K562 (cell line): ENCODE data around the gene SLC7A5. TPM values are rescaled to one million over a fixed set of nuclear protein-coding genes. Genes with fewer than 3 reads are reported as not detected.
A peak's percentile ranks its signal among the peaks of the same experiment; 100 is the strongest.

ENCODE experiments used
- ATAC-seq: fragments of 200-7000 bp; cut with Tn5 transposase; 3 replicates; pipeline ENCODE4 v1.9.1; 2020; ENCODE audit warnings: moderate library complexity
- BruUV-seq: library from RNA; stranded (reverse); fragments of 400-500 nt; replicated peaks from 2 replicates; lab custom pipeline; 2021; lab: Mats Ljungman, UMichigan
- CTCF ChIA-PET: fragments of 300-600 bp; formaldehyde crosslinking; extraction: SDS; loops from one replicate; lab custom pipeline; 2021; ENCODE audit warnings: low intra/inter-chr PET ratio; lab: Yijun Ruan, JAX
- POLR2A ChIA-PET: fragments of 300-600, 350-650 bp; sonication (Branson Sonifier 250); formaldehyde crosslinking; extraction: SDS; loops from one replicate; lab custom pipeline; 2021; ENCODE audit warnings: antibody characterized with exemption, inconsistent platforms; lab: Yijun Ruan, JAX
- DNase-seq, 4 experiments: peaks; one replicate each; pipeline versions ENCODE4 v3.0.0 to v3.0.0-alpha.2; 2011 to 2018; ENCODE audit warnings: low spot score in 3 of 4, mixed read lengths in 3 of 4; ENCODE audit errors: extremely low read depth in 1 of 4
- FAIRE-seq: peaks from 2 replicates; lab custom pipeline; 2011; peaks lifted over from hg19 to GRCh38; lab: Jason Lieb, UNC
- H2AFZ ChIP-seq: 2 replicates; pipeline ENCODE4 v1.6.0; 2011; ENCODE audit warnings: low read depth, low read length, control low read depth, inconsistent platforms
- H3K27ac ChIP-seq: fragments of 200-600 bp; 3 replicates; pipeline ENCODE4 v1.8.0; 2011; ENCODE audit warnings: low read depth, mild to moderate bottlenecking, control low read depth, inconsistent platforms, low read length, moderate library complexity, mixed read lengths; ENCODE audit errors: extremely low read depth
- H3K27me3 ChIP-seq, 2 experiments: fragments of 300-600 bp in 1 of 2; 2 replicates in 1 of 2; 3 replicates in 1 of 2; pipeline versions ENCODE4 v1.6.0 to v1.8.0; 2011; ENCODE audit warnings: inconsistent platforms in 2 of 2, low read length in 2 of 2, mild to moderate bottlenecking in 1 of 2, mixed read lengths in 1 of 2, moderate library complexity in 1 of 2; ENCODE audit not compliant: control insufficient read depth in 2 of 2, insufficient read depth in 2 of 2
- H3K36me3 ChIP-seq: fragments of 300-600 bp; 3 replicates; pipeline ENCODE4 v1.8.0; 2011; ENCODE audit warnings: mild to moderate bottlenecking, low read length, inconsistent platforms; ENCODE audit not compliant: control insufficient read depth, insufficient read depth
- H3K4me1 ChIP-seq, 2 experiments: fragments of 200-600 bp in 1 of 2; replicated peaks in 1 of 2; 2 replicates in 1 of 2; 3 replicates in 1 of 2; pipeline versions ENCODE4 v1.5.1 to v1.8.0; 2011; ENCODE audit warnings: inconsistent platforms in 2 of 2, low read length in 2 of 2, mild to moderate bottlenecking in 1 of 2, mixed read lengths in 1 of 2, moderate library complexity in 1 of 2; ENCODE audit not compliant: control insufficient read depth in 2 of 2, insufficient read depth in 2 of 2
- H3K4me2 ChIP-seq: 2 replicates; pipeline ENCODE4 v1.6.1; 2011; ENCODE audit warnings: low read length, control low read depth, inconsistent platforms, mixed read lengths; ENCODE audit not compliant: insufficient read depth
- H3K4me3 ChIP-seq: fragments of 200-600 bp; sonication (generic), shearing (Covaris generic); 2 replicates; pipeline ENCODE4 v1.5.1; 2016; ENCODE audit warnings: control low read depth, inconsistent platforms
- H3K79me2 ChIP-seq: fragments of 200-600 bp; 3 replicates; pipeline ENCODE4 v1.8.0; 2011; ENCODE audit warnings: low read length, inconsistent platforms; ENCODE audit not compliant: control insufficient read depth, insufficient read depth
- H3K9ac ChIP-seq, 2 experiments: 2 replicates each; pipeline versions ENCODE4 v1.6.0 to v1.6.1; 2011; ENCODE audit warnings: low read depth in 2 of 2, low read length in 2 of 2, control low read depth in 1 of 2, inconsistent platforms in 1 of 2, mild to moderate bottlenecking in 1 of 2, mixed read lengths in 1 of 2; ENCODE audit not compliant: insufficient read depth in 1 of 2
- H3K9me1 ChIP-seq: one replicate; pipeline ENCODE4 v1.6.0; 2011; ENCODE audit warnings: inconsistent platforms, mild to moderate bottlenecking, low read length, moderate library complexity; ENCODE audit not compliant: control insufficient read depth, insufficient read depth
- H3K9me3 ChIP-seq: replicated peaks from 2 replicates; pipeline ENCODE4 v1.5.1; 2011; ENCODE audit warnings: low read depth, low read length, inconsistent platforms; ENCODE audit not compliant: control insufficient read depth, insufficient read depth
- H4K20me1 ChIP-seq: replicated peaks from 2 replicates; pipeline ENCODE4 v1.6.1; 2011; ENCODE audit warnings: low read length, inconsistent platforms, mixed read lengths; ENCODE audit not compliant: control insufficient read depth, insufficient read depth
- BMI1 ChIP-seq: fragments of 150-350 bp; IDR thresholded peaks from 2 replicates; pipeline ENCODE4 v1.6.1; 2014; ENCODE audit warnings: low read length
- ELK3 ChIP-seq: fragments of 450-650 bp; formaldehyde crosslinking; IDR thresholded peaks from 2 replicates; pipeline ENCODE4 v1.4.0; 2020; ENCODE audit warnings: mild to moderate bottlenecking
- MAZ ChIP-seq, 2 experiments: fragments of 450-650 bp in 1 of 2; sonication (generic) in 1 of 2; formaldehyde crosslinking; IDR thresholded peaks in 1 of 2; conservative IDR thresholded peaks in 1 of 2; 2 replicates each; pipeline versions ENCODE4 v1.4.0 to v1.5.0; 2020; ENCODE audit warnings: mild to moderate bottlenecking in 1 of 2, missing genetic modification reagents in 1 of 2
- MYNN ChIP-seq, 2 experiments: sonication (generic); formaldehyde crosslinking in 1 of 2; IDR thresholded peaks; 2 replicates each; pipeline versions ENCODE4 v1.5.0 to v1.6.1; 2016 to 2020; ENCODE audit warnings: antibody characterized with exemption in 1 of 2, missing genetic modification reagents in 1 of 2
- NCOA1 ChIP-seq: fragments of 450-650 bp; IDR thresholded peaks from 2 replicates; pipeline ENCODE4 v1.6.1; 2016; ENCODE audit warnings: low read depth
- POLR2AphosphoS2 ChIP-seq: IDR thresholded peaks from 2 replicates; pipeline ENCODE4 v1.6.1; 2012; ENCODE audit warnings: low read length, improper control_type of control experiment
- POLR2G ChIP-seq: fragments of 200-400 bp; formaldehyde crosslinking; IDR thresholded peaks from 2 replicates; pipeline ENCODE4 v1.6.1; 2017; ENCODE audit warnings: low read depth, mild to moderate bottlenecking, antibody characterized with exemption, low read length, moderate library complexity
- RNF2 ChIP-seq: sonication (generic); IDR thresholded peaks from 2 replicates; pipeline ENCODE4 v1.6.1; 2016
- SAFB ChIP-seq: fragments of 200-400 bp; formaldehyde crosslinking; IDR thresholded peaks from 2 replicates; pipeline ENCODE4 v1.6.1; 2017; ENCODE audit warnings: low read depth, low read length, borderline replicate concordance
- TRIM28 ChIP-seq: fragments of 450-650 bp; IDR thresholded peaks from 2 replicates; pipeline ENCODE4 v1.6.1; 2017
- ZNF140 ChIP-seq: fragments of 250-450 bp; sonication (Bioruptor Pico); IDR thresholded peaks from 2 replicates; pipeline ENCODE4 v1.8.0; 2021; ENCODE audit warnings: moderate library complexity, mild to moderate bottlenecking, inconsistent platforms
- ZNF76 ChIP-seq: fragments of 250-450 bp; sonication (Bioruptor Pico); IDR thresholded peaks from 2 replicates; pipeline ENCODE4 v1.4.0; 2020; ENCODE audit warnings: mild to moderate bottlenecking, moderate library complexity, borderline replicate concordance
- ZNF830 ChIP-seq: fragments of 250-450 bp; sonication (Bioruptor Pico); IDR thresholded peaks from 2 replicates; pipeline ENCODE4 v1.5.0; 2021; ENCODE audit warnings: mild to moderate bottlenecking
- WGBS: fragments of 100-300 bp; shearing (Covaris generic); methylation state at CpG from one replicate; pipeline ENCODE4 v1.1.6; 2016; ENCODE audit warnings: low coverage, mixed read lengths; ENCODE audit not compliant: insufficient coverage; ENCODE audit errors: missing lambda C conversion rate; 5-methylcytosine and 5-hydroxymethylcytosine counted together
- in situ Hi-C: fragments of 300-500 bp; cut with MboI; formaldehyde crosslinking; loops from 4 replicates; pipeline ENCODE4 v1.15.0; 2018; ENCODE audit warnings: inconsistent platforms, mixed read lengths
- intact Hi-C: fragments of 100-400 bp; cut with micrococcal nuclease; formaldehyde crosslinking; loops from 2 replicates; pipeline ENCODE4 v1.14.2; 2022
- polyA plus RNA-seq, 8 experiments: library from polyadenylated mRNA; depleted of rRNA in 4 of 8; stranded (reverse) in 5 of 8; unstranded in 3 of 8; fragments of >200 nt; fragmentation: Nextera tagmentation in 2 of 8; fragmentation: Illumina TruSeq in 1 of 8; extraction: Ambion mirVana in 2 of 8; extraction: Trizol in 1 of 8; gene quantifications; 2 replicates each; pipeline versions ENCODE4 v1.2.1 to v1.2.3, GENCODE V29; 2011 to 2014; ENCODE audit warnings: inconsistent platforms in 1 of 8, missing spikeins in 1 of 8
- total RNA-seq, 7 experiments: library from RNA; depleted of rRNA in 6 of 7; stranded (reverse); fragments of >200 nt in 6 of 7; fragmentation: Illumina TruSeq in 2 of 7; extraction: Trizol in 2 of 7; gene quantifications; 2 replicates each; pipeline versions ENCODE4 v1.2.1 to v1.2.3, GENCODE V29; 2011 to 2021; ENCODE audit warnings: low replicate concordance in 1 of 7
- TF ChIP-seq, protein P1 (sequence below): sonication (generic); formaldehyde crosslinking; IDR thresholded peaks from 2 replicates; pipeline ENCODE4 v1.8.1; 2023; ENCODE audit warnings: mild to moderate bottlenecking, missing genetic modification reagents
- TF ChIP-seq, protein P2 (sequence below): sonication (generic); formaldehyde crosslinking; IDR thresholded peaks from 2 replicates; pipeline ENCODE4 v1.8.0; 2022; ENCODE audit warnings: missing genetic modification reagents, mild to moderate bottlenecking, moderate library complexity, borderline replicate concordance
- TF ChIP-seq, protein P3 (sequence below): fragments of 250-450 bp; sonication (Bioruptor Pico); IDR thresholded peaks from 2 replicates; pipeline ENCODE4 v1.5.0; 2020; ENCODE audit warnings: mild to moderate bottlenecking

SLC7A5 gene
- total and polyA plus RNA-seq, 9 of the 15 experiments (the other 6 are each of a cell fraction or from before 2014, with no cell fraction given): 1.9 to 220 (median 18.6) TPM

DNA sequence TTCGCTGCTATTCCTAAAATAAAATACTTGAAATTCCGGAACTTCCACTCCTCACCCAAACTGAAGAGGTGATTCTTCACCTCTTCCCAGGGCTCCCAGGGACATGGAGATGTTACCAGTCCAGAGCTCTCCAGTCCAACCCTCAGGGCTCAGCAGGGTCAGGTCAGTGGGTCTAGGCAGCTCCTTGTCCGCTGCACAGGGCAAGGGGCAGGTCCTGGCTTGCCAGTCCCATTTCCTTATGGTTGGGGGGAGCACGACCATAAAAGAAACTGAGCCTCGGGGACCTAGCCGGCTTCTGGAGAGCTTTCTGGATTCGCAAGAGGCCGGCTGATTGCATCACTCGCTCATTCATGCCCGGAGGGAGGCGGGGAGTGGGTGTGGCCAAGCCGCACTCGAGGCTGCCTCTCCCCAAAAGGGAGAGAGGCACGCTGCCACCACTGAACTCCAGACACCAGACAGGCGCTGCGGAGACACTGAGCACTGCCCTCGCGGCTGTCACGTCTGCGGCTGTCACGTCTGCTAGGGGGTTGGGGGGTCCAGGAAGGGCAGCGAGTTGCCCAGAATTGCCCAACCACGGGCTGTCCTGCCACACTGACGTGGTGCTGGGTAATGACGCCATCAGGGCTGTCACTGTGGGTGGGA lies 15.8 kb downstream of the SLC7A5 start (continued):
- TF ChIP-seq RNF2 (no peak), ZNF830 (no peak)

DNA sequence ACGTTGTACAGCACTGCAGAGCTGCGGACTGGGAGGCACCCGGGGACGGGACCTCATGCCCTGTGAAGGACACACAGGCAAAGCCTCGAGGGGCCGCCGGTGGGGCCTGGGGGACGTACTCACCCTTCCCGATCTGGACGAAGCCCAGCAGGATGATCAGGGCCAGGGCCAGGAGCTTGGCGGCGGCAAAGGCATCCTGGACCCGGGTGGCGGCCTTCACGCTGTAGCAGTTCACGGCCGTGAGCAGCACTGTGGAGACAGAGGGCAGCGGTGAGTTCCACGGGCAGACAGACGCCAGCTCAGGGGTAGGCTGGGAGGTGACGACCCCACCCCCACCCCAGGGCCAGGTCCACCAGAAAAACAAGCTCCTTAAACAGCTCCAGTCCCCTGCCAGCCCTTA lies 17.7 kb downstream of the SLC7A5 start:
- Histone ChIP-seq H2AFZ (no peak overlapping the region), H3K4me1 (peaks cover 40 to 86% of the 10 kb centered on the region in 2 experiments), H3K9me1 (no peaks in the 10 kb centered on the region), H3K4me3 (no peak overlapping the region), H3K4me2 (no peak overlapping the region), H3K27me3 (no peaks in the 10 kb centered on the region), H3K9me3 (no peaks in the 10 kb centered on the region), H3K36me3 (peaks cover 88% of the 10 kb centered on the region), H3K79me2 (peaks cover 98% of the 10 kb centered on the region), H3K27ac (peak overlapping the region; percentile 98; the same call in 1 of the 3 replicates), H4K20me1 (peaks cover 37% of the 10 kb centered on the region), H3K9ac (0 out of 4 replicates have a peak overlapping the region, but pooled peaks of 1 of the 2 experiments have one; percentile 8)
- intact Hi-C loops (loop anchor here (2.0 kb wide), 1 partner anchor 19 kb away; no protein-coding TSS in a partner anchor), in situ Hi-C loops (no loop called here)
- no TSS peak for BruUV-seq
- FAIRE-seq: no peak
- WGBS: 94% methylated on average over 21 of the region's 21 CpGs
- ChIA-PET POLR2A (no interaction called here), CTCF (interaction anchor here (3.4 kb wide), 1 partner anchor 20 kb away, joined by 31 read pairs; no protein-coding TSS in a partner anchor)
- ATAC-seq: no peak
- no peak for DNase-seq
- TF ChIP-seq MAZ (CRISPR knock-in tag; conservative IDR thresholded peaks at IDR 0.05 in 1 of 2, IDR thresholded peaks at IDR 0.05 in 1 of 2): no peak
- no peak for TF ChIP-seq ZNF76 (CRISPR knock-in tag)
- TF ChIP-seq MYNN (IDR thresholded peaks at IDR 0.05): no peak
- no peak for TF ChIP-seq MYNN (CRISPR knock-in tag; IDR thresholded peaks at IDR 0.05)
- no peak for TF ChIP-seq TRIM28
- TF ChIP-seq, protein P1, sequence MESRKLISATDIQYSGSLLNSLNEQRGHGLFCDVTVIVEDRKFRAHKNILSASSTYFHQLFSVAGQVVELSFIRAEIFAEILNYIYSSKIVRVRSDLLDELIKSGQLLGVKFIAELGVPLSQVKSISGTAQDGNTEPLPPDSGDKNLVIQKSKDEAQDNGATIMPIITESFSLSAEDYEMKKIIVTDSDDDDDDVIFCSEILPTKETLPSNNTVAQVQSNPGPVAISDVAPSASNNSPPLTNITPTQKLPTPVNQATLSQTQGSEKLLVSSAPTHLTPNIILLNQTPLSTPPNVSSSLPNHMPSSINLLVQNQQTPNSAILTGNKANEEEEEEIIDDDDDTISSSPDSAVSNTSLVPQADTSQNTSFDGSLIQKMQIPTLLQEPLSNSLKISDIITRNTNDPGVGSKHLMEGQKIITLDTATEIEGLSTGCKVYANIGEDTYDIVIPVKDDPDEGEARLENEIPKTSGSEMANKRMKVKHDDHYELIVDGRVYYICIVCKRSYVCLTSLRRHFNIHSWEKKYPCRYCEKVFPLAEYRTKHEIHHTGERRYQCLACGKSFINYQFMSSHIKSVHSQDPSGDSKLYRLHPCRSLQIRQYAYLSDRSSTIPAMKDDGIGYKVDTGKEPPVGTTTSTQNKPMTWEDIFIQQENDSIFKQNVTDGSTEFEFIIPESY: peak; percentile 88
- TF ChIP-seq, protein P2, sequence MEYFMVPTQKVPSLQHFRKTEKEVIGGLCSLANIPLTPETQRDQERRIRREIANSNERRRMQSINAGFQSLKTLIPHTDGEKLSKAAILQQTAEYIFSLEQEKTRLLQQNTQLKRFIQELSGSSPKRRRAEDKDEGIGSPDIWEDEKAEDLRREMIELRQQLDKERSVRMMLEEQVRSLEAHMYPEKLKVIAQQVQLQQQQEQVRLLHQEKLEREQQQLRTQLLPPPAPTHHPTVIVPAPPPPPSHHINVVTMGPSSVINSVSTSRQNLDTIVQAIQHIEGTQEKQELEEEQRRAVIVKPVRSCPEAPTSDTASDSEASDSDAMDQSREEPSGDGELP (CRISPR knock-in tag): 0 out of 2 replicates have a peak, but pooled peaks have one; percentile 4
- no peak for TF ChIP-seq SAFB
- no peak for TF ChIP-seq ELK3
- TF ChIP-seq ZNF140: no peak
- no peak for TF ChIP-seq BMI1
- no peak for TF ChIP-seq POLR2AphosphoS2
- TF ChIP-seq, protein P3, sequence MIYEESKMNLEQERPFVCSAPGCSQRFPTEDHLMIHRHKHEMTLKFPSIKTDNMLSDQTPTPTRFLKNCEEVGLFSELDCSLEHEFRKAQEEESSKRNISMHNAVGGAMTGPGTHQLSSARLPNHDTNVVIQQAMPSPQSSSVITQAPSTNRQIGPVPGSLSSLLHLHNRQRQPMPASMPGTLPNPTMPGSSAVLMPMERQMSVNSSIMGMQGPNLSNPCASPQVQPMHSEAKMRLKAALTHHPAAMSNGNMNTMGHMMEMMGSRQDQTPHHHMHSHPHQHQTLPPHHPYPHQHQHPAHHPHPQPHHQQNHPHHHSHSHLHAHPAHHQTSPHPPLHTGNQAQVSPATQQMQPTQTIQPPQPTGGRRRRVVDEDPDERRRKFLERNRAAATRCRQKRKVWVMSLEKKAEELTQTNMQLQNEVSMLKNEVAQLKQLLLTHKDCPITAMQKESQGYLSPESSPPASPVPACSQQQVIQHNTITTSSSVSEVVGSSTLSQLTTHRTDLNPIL: no peak
- TF ChIP-seq NCOA1: no peak
- peak; percentile 69 for TF ChIP-seq POLR2G
